ENCODE measurements around the gene TBX2. TPM values are rescaled to one million over a fixed set of nuclear protein-coding genes. Genes with fewer than 3 reads are reported as not detected.

TBX2 gene
- total and polyA plus RNA-seq, 2 of the 13 experiments (the other 11 are each of a cell fraction or from before 2014, with no cell fraction given), result 2.8 to 15.3 TPM

DNA sequence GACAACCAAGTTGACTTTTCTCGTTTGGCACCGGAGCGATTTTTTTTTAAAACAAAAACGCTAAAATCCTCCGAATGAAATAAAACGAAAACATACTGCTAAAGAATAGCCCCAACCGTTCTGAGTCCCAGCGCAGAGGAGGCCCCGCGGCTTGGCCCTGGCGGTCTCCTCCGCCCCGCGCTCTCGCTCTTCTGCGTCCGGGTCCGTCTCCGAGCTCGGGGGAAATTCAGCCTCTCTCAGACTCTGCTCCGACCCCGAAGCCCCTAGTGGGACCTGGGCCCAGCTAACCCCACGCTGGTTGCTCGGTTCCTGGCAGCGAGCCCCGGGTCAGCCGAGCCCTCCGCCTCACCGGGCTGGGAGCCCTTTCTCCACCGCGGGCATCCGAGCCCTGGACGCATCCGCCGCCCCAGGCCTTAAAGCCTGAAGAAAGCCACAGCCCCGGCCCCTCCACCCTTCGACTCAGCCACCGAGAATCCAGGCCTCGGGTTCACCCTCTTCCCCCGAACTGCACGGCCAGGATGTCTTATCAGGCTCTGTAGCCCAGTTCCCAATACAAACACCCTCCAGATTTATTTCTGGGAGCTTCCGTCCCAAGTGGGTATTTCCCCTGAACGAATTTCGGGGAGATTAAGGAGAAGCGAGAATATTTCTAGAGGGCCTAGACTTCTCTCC is 1.2 kb downstream of the TBX2 start (continued):
- TF ChIP-seq ASH2L (IDR thresholded peaks at IDR 0.05; ENCODE audit: insufficient read length, low read depth, low read length) (peak; percentile 74), CENPX (CRISPR knock-in tag; IDR thresholded peaks at IDR 0.05) (no peak), ZZZ3 (CRISPR knock-in tag; IDR thresholded peaks at IDR 0.05; ENCODE audit: borderline replicate concordance) (0 out of 2 replicates have a peak, but pooled peaks have one; percentile 58), MED13 (CRISPR knock-in tag; IDR thresholded peaks at IDR 0.05) (0 out of 2 replicates have a peak, but pooled peaks have one; percentile 26), RERE (CRISPR knock-in tag; IDR thresholded peaks at IDR 0.05; ENCODE audit: low read depth) (0 out of 2 replicates have a peak, but pooled peaks have one; percentile 10), ZNF768 (CRISPR knock-in tag; IDR thresholded peaks at IDR 0.05) (peak; percentile 15; the same call in 1 of the 2 replicates), ZNF761 (CRISPR knock-in tag; conservative IDR thresholded peaks at IDR 0.05) (no peak), ZNF883 (CRISPR knock-in tag; IDR thresholded peaks at IDR 0.05; ENCODE audit: not compliant biosample characterization) (peak; percentile 31), ZNF614 (CRISPR knock-in tag; IDR thresholded peaks at IDR 0.05; ENCODE audit: borderline replicate concordance) (0 out of 2 replicates have a peak, but pooled peaks have one; percentile 36), REPIN1 (CRISPR knock-in tag; IDR thresholded peaks at IDR 0.05; ENCODE audit: borderline replicate concordance, low read depth) (peak; percentile 17; the same call in 1 of the 2 replicates), ZFP41 (CRISPR knock-in tag; IDR thresholded peaks at IDR 0.05; ENCODE audit: borderline replicate concordance) (0 out of 2 replicates have a peak, but pooled peaks have one; percentile 19), ZNF747 (CRISPR knock-in tag; IDR thresholded peaks at IDR 0.05; ENCODE audit: borderline replicate concordance) (0 out of 2 replicates have a peak, but pooled peaks have one; percentile 53), FLYWCH1 (CRISPR knock-in tag; IDR thresholded peaks at IDR 0.05) (no peak), GFI1 (CRISPR knock-in tag; IDR thresholded peaks at IDR 0.05; ENCODE audit: borderline replicate concordance) (peak; percentile 51; the same call in 1 of the 2 replicates), EEA1 (CRISPR knock-in tag; IDR thresholded peaks at IDR 0.05; ENCODE audit: borderline replicate concordance) (no peak), CAMTA2 (CRISPR knock-in tag; IDR thresholded peaks at IDR 0.05; ENCODE audit: borderline replicate concordance) (no peak), ARNTL (CRISPR knock-in tag; IDR thresholded peaks at IDR 0.05) (no peak), TAF1 (CRISPR knock-in tag; IDR thresholded peaks at IDR 0.05) (peak; percentile 5; the same call in 1 of the 2 replicates), KLF16 (CRISPR knock-in tag; IDR thresholded peaks at IDR 0.05) (0 out of 4 replicates have a peak, but pooled peaks of 1 of the 2 experiments have one; percentile 27), KDM2A (CRISPR knock-in tag; IDR thresholded peaks at IDR 0.05; ENCODE audit: borderline replicate concordance, low read depth) (peak; percentile 59; the same call in 1 of the 2 replicates)
- TF ChIP-seq, protein P1, sequence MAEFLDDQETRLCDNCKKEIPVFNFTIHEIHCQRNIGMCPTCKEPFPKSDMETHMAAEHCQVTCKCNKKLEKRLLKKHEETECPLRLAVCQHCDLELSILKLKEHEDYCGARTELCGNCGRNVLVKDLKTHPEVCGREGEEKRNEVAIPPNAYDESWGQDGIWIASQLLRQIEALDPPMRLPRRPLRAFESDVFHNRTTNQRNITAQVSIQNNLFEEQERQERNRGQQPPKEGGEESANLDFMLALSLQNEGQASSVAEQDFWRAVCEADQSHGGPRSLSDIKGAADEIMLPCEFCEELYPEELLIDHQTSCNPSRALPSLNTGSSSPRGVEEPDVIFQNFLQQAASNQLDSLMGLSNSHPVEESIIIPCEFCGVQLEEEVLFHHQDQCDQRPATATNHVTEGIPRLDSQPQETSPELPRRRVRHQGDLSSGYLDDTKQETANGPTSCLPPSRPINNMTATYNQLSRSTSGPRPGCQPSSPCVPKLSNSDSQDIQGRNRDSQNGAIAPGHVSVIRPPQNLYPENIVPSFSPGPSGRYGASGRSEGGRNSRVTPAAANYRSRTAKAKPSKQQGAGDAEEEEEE (CRISPR knock-in tag; IDR thresholded peaks at IDR 0.05; ENCODE audit: borderline replicate concordance), result no peak
